PC-9 (cell line): Measurements from ENCODE around the gene NOS1AP. TPM values are rescaled to one million over a fixed set of nuclear protein-coding genes. Genes with fewer than 3 reads are reported as not detected.

ENCODE experiments used
- BruUV-seq: library from RNA; stranded (reverse); fragments of 400-500 nt; replicated peaks from 2 replicates; lab custom pipeline; 2021; lab: Mats Ljungman, UMichigan
- CTCF ChIA-PET: fragments of 300-600 bp; sonication (Branson Sonifier 250); formaldehyde crosslinking; loops from one replicate; lab custom pipeline; 2022; ENCODE audit warnings: antibody characterized with exemption; lab: Charles Lee
- POLR2A ChIA-PET: fragments of 300-600 bp; sonication (Branson Sonifier 250); formaldehyde crosslinking; loops from one replicate; lab custom pipeline; 2022; ENCODE audit warnings: antibody characterized with exemption; ENCODE audit not compliant: unreplicated experiment; lab: Charles Lee
- DNase-seq, 2 experiments: peaks; one replicate each; pipeline versions ENCODE4 v3.0.0 to v3.0.0-alpha.2; 2015 to 2022; ENCODE audit warnings: mixed read lengths in 1 of 2
- H2AFZ ChIP-seq: fragments of 200-600 bp; sonication (generic); 2 replicates; pipeline ENCODE4 v1.8.1; 2017; ENCODE audit warnings: antibody characterized with exemption
- H3F3A ChIP-seq: fragments of 200-600 bp; sonication (generic); 2 replicates; pipeline ENCODE4 v1.8.1; 2017; ENCODE audit warnings: antibody characterized with exemption, mild to moderate bottlenecking, low read depth; ENCODE audit not compliant: insufficient read depth
- H3K27ac ChIP-seq: fragments of 200-600 bp; sonication (generic); 2 replicates; pipeline ENCODE4 v1.6.1; 2016; ENCODE audit warnings: mixed run types
- H3K27me3 ChIP-seq: fragments of 200-600 bp; sonication (generic); 2 replicates; pipeline ENCODE4 v1.6.1; 2016; ENCODE audit warnings: low read depth, mixed run types; ENCODE audit not compliant: insufficient read depth
- H3K36me3 ChIP-seq: fragments of 200-600 bp; sonication (generic); 2 replicates; pipeline ENCODE4 v1.6.1; 2016; ENCODE audit warnings: low read depth, mixed run types
- H3K4me1 ChIP-seq: fragments of 200-600 bp; sonication (generic); replicated peaks from 2 replicates; pipeline ENCODE4 v1.6.1; 2016; ENCODE audit warnings: mixed run types; ENCODE audit not compliant: insufficient read depth
- H3K4me2 ChIP-seq: fragments of 200-600 bp; sonication (generic); 2 replicates; pipeline ENCODE4 v1.6.1; 2017; ENCODE audit warnings: mixed run types
- H3K4me3 ChIP-seq: fragments of 200-600 bp; sonication (generic); 2 replicates; pipeline ENCODE4 v1.6.1; 2016; ENCODE audit warnings: mixed run types
- H3K79me2 ChIP-seq: fragments of 200-600 bp; sonication (generic); 2 replicates; pipeline ENCODE4 v1.6.1; 2017; ENCODE audit warnings: low read depth, mixed run types
- H3K9me2 ChIP-seq: fragments of 200-600 bp; sonication (generic); 2 replicates; pipeline ENCODE4 v1.8.1; 2017; ENCODE audit warnings: mild to moderate bottlenecking; ENCODE audit not compliant: insufficient read depth
- H3K9me3 ChIP-seq: fragments of 200-600 bp; sonication (generic); 2 replicates; pipeline ENCODE4 v1.8.1; 2016; ENCODE audit warnings: low read depth; ENCODE audit not compliant: insufficient read depth
- H4K20me1 ChIP-seq: fragments of 200-600 bp; sonication (generic); 2 replicates; pipeline ENCODE4 v1.8.1; 2017; ENCODE audit not compliant: insufficient read depth
- CTCF ChIP-seq: fragments of 200-600 bp; sonication (generic); conservative IDR thresholded peaks from 2 replicates; pipeline ENCODE4 v1.6.1; 2017; ENCODE audit warnings: mixed run types, antibody characterized with exemption, mild to moderate bottlenecking, moderate library complexity
- EZH2 ChIP-seq: fragments of 200-600 bp; sonication (generic); IDR thresholded peaks from 2 replicates; pipeline ENCODE4 v1.8.0; 2017; ENCODE audit warnings: antibody characterized with exemption, low read depth
- intact Hi-C: fragments of 100-400 bp; cut with micrococcal nuclease; formaldehyde crosslinking; loops from one replicate; pipeline ENCODE4 v1.10.0; 2022; ENCODE audit not compliant: unreplicated experiment
- total RNA-seq: library from RNA; stranded (reverse); gene quantifications from 2 replicates; pipeline ENCODE4 v1.2.3, GENCODE V29; 2021

Gene NOS1AP
- total RNA-seq, 1 experiment from 2014 or later = 9.9 TPM

DNA sequence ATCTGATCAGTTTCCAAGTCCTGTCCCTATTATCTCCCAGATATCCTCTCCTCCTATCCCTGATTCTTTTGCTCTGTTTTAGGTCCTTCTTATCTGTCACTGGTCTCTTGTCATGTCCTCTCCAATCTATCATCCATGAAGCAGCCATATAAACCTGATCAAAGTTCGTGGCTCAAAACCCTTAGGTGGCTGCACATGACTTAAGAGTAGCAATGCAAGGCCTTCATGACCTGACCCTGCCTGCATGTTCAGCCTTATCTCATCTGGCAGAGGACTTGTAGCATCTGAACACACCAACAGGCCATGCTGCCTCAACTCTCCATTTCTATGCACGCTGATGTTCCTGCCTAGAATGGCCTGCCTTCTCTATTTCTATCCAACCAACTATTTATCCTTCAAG lies 65.2 kb downstream of the NOS1AP start:
- peak overlapping the region; percentile 96 for H3K27ac ChIP-seq
- no peak overlapping the region for H2AFZ ChIP-seq
- peaks cover 3% of the 10 kb centered on the region; the same call in 1 of the 2 replicates for H3K9me2 ChIP-seq
- no peaks in the 10 kb centered on the region for H4K20me1 ChIP-seq
- CTCF ChIA-PET = no interaction called here
- peaks cover 70% of the 10 kb centered on the region for H3K4me1 ChIP-seq
- H3K4me2 ChIP-seq = no peak overlapping the region
- intact Hi-C loops = loop anchor here (5.0 kb wide), 1 partner anchor 238 kb away; no protein-coding TSS in a partner anchor
- H3K79me2 ChIP-seq = peaks cover 98% of the 10 kb centered on the region
- H3K4me3 ChIP-seq = no peak overlapping the region
- POLR2A ChIA-PET = no interaction called here
- H3K36me3 ChIP-seq = peaks cover 14% of the 10 kb centered on the region; the same call in 1 of the 2 replicates
- peaks cover 31% of the 10 kb centered on the region for H3F3A ChIP-seq
- H3K27me3 ChIP-seq = no peaks in the 10 kb centered on the region
- no TSS peak for BruUV-seq
- H3K9me3 ChIP-seq = no peaks in the 10 kb centered on the region
- DNase-seq = no peak
- TF ChIP-seq CTCF = no peak
- no peak for TF ChIP-seq EZH2

DNA sequence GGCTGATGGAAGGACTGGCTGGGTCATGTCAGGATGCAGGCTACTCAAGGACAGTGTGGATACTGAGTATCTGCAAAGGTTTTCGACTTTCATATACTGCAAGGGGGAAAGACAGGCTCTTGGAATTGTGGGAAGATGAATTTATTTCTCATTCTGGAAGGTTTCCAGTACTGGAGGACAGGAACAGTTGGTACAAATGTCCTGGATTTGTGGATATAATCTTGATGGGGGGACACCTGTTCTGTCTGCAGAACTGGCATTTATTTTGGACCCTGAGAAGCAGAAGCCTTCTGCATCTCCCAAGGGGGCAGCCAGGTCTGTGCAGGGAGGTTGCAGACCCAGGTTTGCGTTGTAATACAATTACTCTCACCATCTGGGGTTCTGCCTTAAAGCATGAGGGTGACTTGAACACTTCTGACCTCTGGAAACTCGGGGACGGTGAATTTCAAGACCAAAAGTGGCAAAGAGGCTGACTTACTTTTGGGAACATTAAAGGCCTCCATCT lies 65.8 kb downstream of the NOS1AP start:
- Histone ChIP-seq H3K9me2 (peaks cover 3% of the 10 kb centered on the region; the same call in 1 of the 2 replicates), H3K4me2 (0 out of 2 replicates have a peak overlapping the region, but pooled peaks have one; percentile 71), H3K36me3 (peaks cover 14% of the 10 kb centered on the region; the same call in 1 of the 2 replicates), H3K4me1 (peaks cover 77% of the 10 kb centered on the region), H3K27ac (peak overlapping the region; percentile 96), H3K27me3 (no peaks in the 10 kb centered on the region), H3K4me3 (no peak overlapping the region), H3F3A (peaks cover 38% of the 10 kb centered on the region), H2AFZ (no peak overlapping the region), H3K79me2 (peaks cover 98% of the 10 kb centered on the region), H3K9me3 (no peaks in the 10 kb centered on the region), H4K20me1 (no peaks in the 10 kb centered on the region)
- POLR2A ChIA-PET = no interaction called here
- TF ChIP-seq CTCF = no peak
- TF ChIP-seq EZH2 = no peak
- intact Hi-C loops = loop anchor here (5.0 kb wide), 1 partner anchor 237 kb away; no protein-coding TSS in a partner anchor
- no TSS peak for BruUV-seq
- no peak for DNase-seq
- CTCF ChIA-PET = no interaction called here

- Histone ChIP-seq H3K4me2 (peak overlapping the region; percentile 71), H3K27me3 (no peaks in the 10 kb centered on the region), H2AFZ (no peak overlapping the region), H3K9me2 (peaks cover 3% of the 10 kb centered on the region; the same call in 1 of the 2 replicates), H3K36me3 (peaks cover 12% of the 10 kb centered on the region; the same call in 1 of the 2 replicates), H3K4me1 (peaks cover 91% of the 10 kb centered on the region), H3K79me2 (peaks cover 96% of the 10 kb centered on the region), H4K20me1 (no peaks in the 10 kb centered on the region), H3F3A (peaks cover 52% of the 10 kb centered on the region), H3K4me3 (peak overlapping the region; percentile 30; the same call in 1 of the 2 replicates), H3K9me3 (no peaks in the 10 kb centered on the region), H3K27ac (peak overlapping the region; percentile 96)
- POLR2A ChIA-PET = interaction anchor here (0.5 to 0.7 kb wide), 4 partner anchors 22 to 235 kb away, joined by 4 to 5 read pairs (median 4); no protein-coding TSS in a partner anchor
- BruUV-seq = no TSS peak
- TF ChIP-seq EZH2 (no peak), CTCF (no peak)
- CTCF ChIA-PET = no interaction called here
- intact Hi-C loops = loop anchor here (5.0 kb wide), 1 partner anchor 236 kb away; no protein-coding TSS in a partner anchor
- DNase-seq = peak; percentile 42 to 95
Observed at GRCh38 chr1:162136760-162137159, 67.3 kb downstream of the NOS1AP start.
